HG03460 (cell line): ENCODE data around the gene DYNC2H1.

Experiments used
- ATAC-seq: cut with Tn5 transposase; IDR thresholded peaks from one replicate; pipeline ENCODE4 v1.9.1; 2021; ENCODE audit not compliant: unreplicated experiment

The DYNC2H1 gene

DNA sequence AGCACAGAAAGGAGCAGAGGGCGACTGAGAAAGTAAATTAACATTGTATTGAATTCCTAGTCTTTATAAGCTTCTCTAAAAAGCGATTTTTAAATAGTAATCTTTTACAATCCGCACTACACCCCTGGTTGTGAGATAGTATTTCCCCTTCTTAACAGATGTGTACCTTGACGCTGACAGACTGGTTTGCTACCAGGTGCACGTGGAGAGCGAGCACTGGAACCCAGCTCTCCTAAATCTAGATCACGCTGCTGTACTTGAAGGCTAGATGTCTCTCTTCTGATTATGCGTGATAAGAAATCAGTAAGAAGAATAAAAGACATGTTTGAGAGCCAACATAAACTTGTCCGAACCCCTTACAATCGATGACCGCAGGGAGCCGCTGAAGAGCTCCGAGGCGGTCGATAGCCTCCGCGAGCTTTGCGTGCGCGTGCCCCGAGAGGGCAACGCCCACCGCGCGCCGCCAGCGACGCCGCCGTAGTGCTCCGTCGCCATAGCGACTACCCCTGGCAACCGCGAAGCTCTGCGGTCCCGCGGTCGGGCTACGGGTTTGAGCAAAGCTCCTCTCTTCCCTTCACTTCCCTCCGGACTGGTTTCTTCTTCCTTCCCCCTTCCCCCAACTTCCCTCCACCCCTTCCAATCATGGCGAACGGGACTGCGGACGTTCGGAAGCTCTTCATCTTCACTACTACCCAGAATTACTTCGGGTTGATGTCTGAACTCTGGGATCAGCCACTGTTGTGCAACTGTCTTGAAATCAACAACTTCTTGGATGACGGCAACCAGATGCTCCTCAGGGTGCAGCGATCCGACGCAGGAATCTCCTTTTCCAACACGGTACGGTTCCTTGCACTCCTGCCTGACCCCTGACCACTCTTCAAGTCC lies at the start of gene DYNC2H1:
DYNC2H1 (plus strand) TSS at position 494 of the 885 bp plus-strand sequence; CDS start at position 643, 149 bp downstream.
- peak; percentile 100 for ATAC-seq

DNA sequence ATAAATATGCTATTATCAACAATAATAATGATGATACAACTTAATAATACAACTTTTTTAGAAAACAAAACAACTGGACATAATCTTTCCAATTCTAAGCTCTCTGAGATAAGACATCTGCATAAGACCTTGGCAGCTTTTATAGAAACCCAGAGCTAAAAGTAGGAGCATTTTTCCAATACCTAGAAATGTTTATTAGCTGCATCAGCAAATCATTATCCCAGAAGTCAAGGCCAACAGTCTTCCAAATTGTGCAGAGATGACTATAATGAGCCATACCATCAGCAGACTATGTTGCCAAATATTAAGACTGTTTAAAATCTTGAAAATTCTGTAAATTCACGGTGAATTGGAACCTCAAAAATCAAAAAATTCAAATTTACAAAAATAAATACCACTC lies 47.6 kb upstream of the DYNC2H1 start:
- no peak for ATAC-seq

- ATAC-seq = no peak
These were observed 42.1 kb upstream of the DYNC2H1 start for GRCh38 chr11:103067118-103067517.

DNA sequence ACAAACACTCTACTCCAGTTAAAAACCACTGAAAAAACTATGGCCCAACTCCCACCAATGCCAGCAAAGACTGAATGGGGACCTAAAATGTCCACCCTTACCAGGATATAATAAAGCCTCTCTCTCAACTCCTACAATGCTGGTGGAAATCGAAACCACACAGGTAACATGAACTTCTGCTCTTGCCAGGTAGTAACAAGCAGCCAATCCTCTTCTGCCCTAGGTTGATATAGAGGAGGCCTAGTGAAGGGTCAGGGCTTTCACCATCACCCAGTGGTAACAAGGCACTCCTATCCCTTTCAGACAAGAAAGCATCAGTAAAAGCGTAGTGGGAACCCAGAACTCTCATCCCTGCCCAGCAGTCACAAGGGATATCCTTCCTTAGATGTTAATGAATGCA lies 39.9 kb upstream of the DYNC2H1 start:
- ATAC-seq = no peak

DNA sequence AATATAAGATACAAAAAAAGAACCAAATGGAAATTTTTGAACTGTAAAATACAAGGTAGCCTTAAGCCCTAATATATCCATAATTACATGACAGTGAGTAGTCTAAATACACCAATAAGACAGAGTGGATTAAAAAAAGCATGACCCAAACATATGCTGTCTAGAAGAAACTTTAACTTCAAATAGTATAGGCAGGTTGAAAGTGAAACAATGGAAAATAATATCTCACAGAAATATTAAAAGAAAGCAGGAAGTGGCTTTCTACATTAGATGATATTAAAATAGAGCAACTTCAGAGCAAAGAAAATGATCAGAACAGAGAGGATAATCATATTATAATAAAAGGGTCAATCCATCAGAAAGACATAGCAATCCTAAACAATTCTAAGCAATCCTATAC lies 39.1 kb upstream of the DYNC2H1 start:
- ATAC-seq = no peak

GRCh38 chr11:103071008-103071407 lies 38.2 kb upstream of the DYNC2H1 start:
- no peak for ATAC-seq

DNA sequence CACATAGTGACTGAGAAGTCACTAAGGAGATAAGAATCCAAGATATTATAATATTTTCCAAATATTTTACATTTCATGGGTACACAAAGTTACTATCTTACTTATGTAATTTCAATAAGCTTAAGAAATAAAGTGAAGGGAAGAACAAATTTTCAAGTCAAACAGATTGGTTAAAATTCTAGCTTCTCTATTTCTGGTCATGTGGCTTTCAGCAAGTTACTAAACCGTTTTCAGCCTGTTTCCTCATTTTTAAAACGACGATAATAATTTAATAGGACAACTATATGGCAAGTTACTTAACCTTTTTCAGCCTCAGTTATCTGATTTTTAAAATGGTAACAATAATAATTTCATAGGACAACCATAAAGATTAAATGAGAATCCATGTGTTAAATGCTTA lies 32.9 kb upstream of the DYNC2H1 start:
- no peak for ATAC-seq

DNA sequence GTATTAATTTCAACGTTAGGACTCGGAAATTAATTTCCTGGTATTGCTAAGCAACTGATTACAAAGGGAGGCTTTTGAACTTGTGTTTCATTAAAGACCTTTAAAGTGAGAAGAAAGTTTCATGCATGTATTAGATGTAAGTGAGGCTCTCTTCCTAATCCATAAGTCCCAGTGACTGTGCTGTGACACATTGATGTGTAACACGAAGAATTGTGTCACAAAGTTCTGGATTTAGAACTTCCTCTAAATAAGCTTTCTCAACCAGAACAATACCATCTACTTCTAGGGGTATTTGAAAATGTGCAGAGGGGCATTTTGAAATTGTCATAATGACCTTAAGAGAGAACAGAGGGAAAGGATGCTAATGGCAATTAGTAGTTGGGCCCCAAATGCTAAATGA lies 31.7 kb upstream of the DYNC2H1 start:
- ATAC-seq = no peak

GRCh38 chr11:103078710-103079109 lies 30.5 kb upstream of the DYNC2H1 start:
- no peak for ATAC-seq

DNA sequence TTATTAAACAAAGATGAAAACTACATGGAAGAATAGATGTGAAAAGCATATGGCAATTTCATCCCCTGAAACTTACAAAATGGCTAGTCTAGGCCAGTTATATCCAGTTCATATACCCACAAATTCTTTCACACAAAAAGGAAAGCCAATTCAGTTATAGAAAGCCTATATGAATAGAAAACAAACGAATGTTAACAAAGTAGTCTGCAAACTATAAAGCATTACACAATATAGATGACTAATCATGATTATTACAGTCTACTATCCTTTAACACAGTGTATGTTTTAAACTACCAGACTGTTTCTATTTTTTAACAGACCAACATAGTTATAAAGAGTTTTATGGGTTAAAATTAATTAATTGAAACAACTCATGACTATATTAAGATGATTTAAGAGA lies 29.4 kb upstream of the DYNC2H1 start:
- ATAC-seq = no peak

- ATAC-seq = no peak
These were observed 23.4 kb upstream of the DYNC2H1 start for GRCh38 chr11:103085758-103086365.

DNA sequence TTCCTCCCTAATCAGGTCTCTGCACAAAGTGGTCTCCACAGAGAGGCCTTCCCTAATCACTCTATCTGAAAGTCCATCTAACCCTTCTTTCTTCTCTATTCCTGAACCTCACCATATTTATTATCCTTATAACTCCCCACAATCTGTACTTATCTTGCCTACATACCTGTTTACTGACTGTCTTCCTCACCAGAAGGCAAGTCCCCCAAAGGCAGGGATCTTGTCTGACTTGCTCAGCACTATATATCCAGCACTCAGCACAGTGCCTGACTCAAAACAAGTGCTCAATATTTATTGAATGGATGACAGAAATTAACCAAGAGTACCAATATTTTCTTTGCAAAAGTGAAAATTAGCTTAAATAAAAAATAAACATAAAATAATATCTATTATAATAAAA lies 22.8 kb upstream of the DYNC2H1 start:
- no peak for ATAC-seq

GRCh38 chr11:103091064-103091800 lies 18.0 kb upstream of the DYNC2H1 start:
- ATAC-seq = peak; percentile 49

DNA sequence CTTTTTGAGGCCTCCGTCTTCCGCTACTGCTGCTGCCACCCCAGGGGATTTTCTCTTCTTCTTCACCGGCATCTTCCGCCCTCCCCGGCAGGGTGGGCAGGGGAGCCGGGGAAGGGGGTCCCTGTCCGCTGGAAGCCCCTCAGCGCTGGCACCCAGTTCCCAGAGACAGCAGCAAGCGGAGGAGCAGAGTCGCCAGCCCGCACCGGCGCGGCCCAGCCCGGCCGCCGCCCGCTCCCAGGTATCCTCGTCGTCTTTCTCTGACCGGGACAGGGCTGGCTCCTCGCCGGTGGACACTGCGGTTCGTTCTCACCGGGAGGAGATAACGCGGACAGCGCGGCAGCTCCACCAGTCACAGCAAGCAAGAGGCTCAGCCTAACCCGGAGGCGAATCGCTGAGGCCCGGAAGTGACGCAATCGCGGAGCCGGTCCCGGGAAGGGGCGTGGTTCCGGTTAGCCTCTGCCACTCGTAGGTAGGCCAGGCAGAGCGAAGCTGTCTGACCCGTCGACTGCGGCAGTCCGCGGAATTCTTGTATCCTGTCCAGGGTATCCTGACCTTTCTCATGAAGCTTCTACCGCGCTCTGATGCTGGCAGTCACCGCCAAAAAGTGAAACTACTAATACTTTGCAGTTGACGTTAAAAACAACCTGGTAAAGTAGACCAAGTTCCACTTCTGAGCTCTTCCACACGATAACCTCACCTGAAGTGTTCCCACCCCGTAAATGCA lies 17.3 kb upstream of the DYNC2H1 start, which contains the start of gene DCUN1D5:
DCUN1D5 (minus strand) TSS at position 360 of the 724 bp plus-strand sequence; CDS start at position 72, 288 bp downstream.
- peak; percentile 99 for ATAC-seq

GRCh38 chr11:103097279-103097678 lies 11.9 kb upstream of the DYNC2H1 start:
- no peak for ATAC-seq

GRCh38 chr11:103109818-103110388 lies 677 bp downstream of the DYNC2H1 start:
- peak; percentile 10 for ATAC-seq

- no peak for ATAC-seq
These were observed 1.2 kb downstream of the DYNC2H1 start for GRCh38 chr11:103110391-103110790.

- no peak for ATAC-seq
These were observed 2.2 kb downstream of the DYNC2H1 start for GRCh38 chr11:103111400-103111799.

- ATAC-seq = no peak
These were observed 3.1 kb downstream of the DYNC2H1 start for GRCh38 chr11:103112364-103112763.

- ATAC-seq = no peak
These were observed 5.6 kb downstream of the DYNC2H1 start for GRCh38 chr11:103114836-103115235.

- no peak for ATAC-seq
These were observed 16.2 kb downstream of the DYNC2H1 start for GRCh38 chr11:103125462-103125861.
